GM23338 (cell line): ENCODE data around the gene SV2C. TPM values are rescaled to one million over a fixed set of nuclear protein-coding genes. Genes with fewer than 3 reads are reported as not detected.

ENCODE experiments used
- ATAC-seq: fragments of 200-7000 bp; cut with Tn5 transposase; 3 replicates; pipeline ENCODE4 v1.9.1; 2020
- DNase-seq: peaks from one replicate; pipeline ENCODE4 v3.0.0-alpha.2; 2015; ENCODE audit warnings: low spot score
- H2AFZ ChIP-seq: fragments of 200-600 bp; sonication (generic); 2 replicates; pipeline ENCODE4 v1.8.0; 2016; ENCODE audit warnings: antibody characterized with exemption, mild to moderate bottlenecking, moderate library complexity
- H3F3A ChIP-seq: fragments of 200-600 bp; sonication (generic); replicated peaks from 2 replicates; pipeline ENCODE4 v1.8.0; 2017; ENCODE audit warnings: antibody characterized with exemption, mixed run types, low read depth
- H3K27ac ChIP-seq: fragments of 200-600 bp; sonication (generic); 2 replicates; pipeline ENCODE4 v1.6.1; 2016; ENCODE audit warnings: low read depth
- H3K27me3 ChIP-seq: fragments of 200-600 bp; sonication (generic); 2 replicates; pipeline ENCODE4 v1.8.0; 2016; ENCODE audit warnings: mild to moderate bottlenecking, mixed run types, moderate library complexity; ENCODE audit not compliant: insufficient read depth
- H3K36me3 ChIP-seq: fragments of 200-600 bp; sonication (generic); 2 replicates; pipeline ENCODE4 v1.8.0; 2016; ENCODE audit warnings: mild to moderate bottlenecking; ENCODE audit not compliant: insufficient read depth
- H3K4me1 ChIP-seq: fragments of 200-600 bp; sonication (generic); 2 replicates; pipeline ENCODE4 v1.8.0; 2016; ENCODE audit warnings: mild to moderate bottlenecking, moderate library complexity; ENCODE audit not compliant: insufficient read depth
- H3K4me2 ChIP-seq: fragments of 200-600 bp; sonication (generic); 2 replicates; pipeline ENCODE4 v1.7.1; 2017; ENCODE audit warnings: mixed run types
- H3K4me3 ChIP-seq: fragments of 200-600 bp; sonication (generic); 2 replicates; pipeline ENCODE4 v1.6.1; 2016; ENCODE audit warnings: mixed run types
- H3K79me2 ChIP-seq: fragments of 200-600 bp; sonication (generic); replicated peaks from 2 replicates; pipeline ENCODE4 v1.8.0; 2017; ENCODE audit warnings: mild to moderate bottlenecking; ENCODE audit not compliant: insufficient read depth
- H3K9me2 ChIP-seq: fragments of 200-600 bp; sonication (generic); 2 replicates; pipeline ENCODE4 v1.8.0; 2017; ENCODE audit not compliant: insufficient read depth
- H4K20me1 ChIP-seq: fragments of 200-600 bp; sonication (generic); replicated peaks from 2 replicates; pipeline ENCODE4 v1.8.0; 2017; ENCODE audit warnings: mild to moderate bottlenecking; ENCODE audit not compliant: insufficient read depth
- H3K27ac Mint-ChIP-seq: 2 replicates; pipeline ENCODE4 v1.8.0; 2020; ENCODE audit warnings: inconsistent platforms, mild to moderate bottlenecking, moderate library complexity, mixed read lengths
- H3K27me3 Mint-ChIP-seq: 3 replicates; pipeline ENCODE4 v1.8.0; 2022; ENCODE audit warnings: low read depth, mild to moderate bottlenecking, moderate library complexity, mixed read lengths, inconsistent platforms; ENCODE audit not compliant: insufficient read depth, poor library complexity
- H3K36me3 Mint-ChIP-seq: 3 replicates; pipeline ENCODE4 v1.8.0; 2021; ENCODE audit warnings: low read depth, mild to moderate bottlenecking, inconsistent platforms, moderate library complexity, mixed read lengths
- H3K4me1 Mint-ChIP-seq: 3 replicates; pipeline ENCODE4 v1.8.0; 2020; ENCODE audit warnings: mild to moderate bottlenecking, inconsistent platforms, mixed read lengths
- H3K4me3 Mint-ChIP-seq: 3 replicates; pipeline ENCODE4 v1.8.0; 2021; ENCODE audit warnings: moderate library complexity, mild to moderate bottlenecking, inconsistent platforms, mixed read lengths
- H3K9me3 Mint-ChIP-seq: 3 replicates; pipeline ENCODE4 v1.8.0; 2020; ENCODE audit warnings: moderate library complexity, mild to moderate bottlenecking, inconsistent platforms, mixed read lengths
- CREB1 ChIP-seq: fragments of 250-450 bp; sonication (Bioruptor Pico); IDR thresholded peaks from 2 replicates; pipeline ENCODE4 v1.5.0; 2020; ENCODE audit warnings: low read depth, mild to moderate bottlenecking, moderate library complexity
- EZH2 ChIP-seq: fragments of 200-600 bp; sonication (generic); IDR thresholded peaks from one replicate; pipeline ENCODE4 v1.8.0; 2017; ENCODE audit warnings: antibody characterized with exemption, mild to moderate bottlenecking, low read depth; ENCODE audit not compliant: unreplicated experiment
- EZH2phosphoT487 ChIP-seq: fragments of 200-600 bp; sonication (generic); IDR thresholded peaks from one replicate; pipeline ENCODE4 v1.8.1; 2018; ENCODE audit warnings: antibody characterized with exemption; ENCODE audit not compliant: unreplicated experiment
- JUNB ChIP-seq: IDR thresholded peaks from one replicate; pipeline ENCODE4 v1.6.1; 2016; ENCODE audit warnings: antibody characterized with exemption; ENCODE audit not compliant: unreplicated experiment
- NANOG ChIP-seq: IDR thresholded peaks from 2 replicates; pipeline ENCODE4 v1.6.1; 2016; ENCODE audit warnings: antibody characterized with exemption, borderline replicate concordance
- POLR2AphosphoS5 ChIP-seq: IDR thresholded peaks from 2 replicates; pipeline ENCODE4 v1.6.1; 2016; ENCODE audit warnings: antibody characterized with exemption, low read depth
- STAT1 ChIP-seq: IDR thresholded peaks from one replicate; pipeline ENCODE4 v1.6.1; 2016; ENCODE audit warnings: antibody characterized with exemption; ENCODE audit not compliant: unreplicated experiment
- ZNF114 ChIP-seq: fragments of 250-450 bp; sonication (Bioruptor Pico); IDR thresholded peaks from 2 replicates; pipeline ENCODE4 v1.5.0; 2020; ENCODE audit warnings: mild to moderate bottlenecking, moderate library complexity
- ZNF331 ChIP-seq: fragments of 250-450 bp; sonication (Bioruptor Pico); IDR thresholded peaks from 2 replicates; pipeline ENCODE4 v1.5.0; 2020; ENCODE audit warnings: low read depth, mild to moderate bottlenecking, moderate library complexity
- polyA plus RNA-seq: library from polyadenylated mRNA; unstranded; fragments of >200 nt; fragmentation: Nextera tagmentation; extraction: Ambion mirVana; gene quantifications from 2 replicates; pipeline ENCODE4 v1.2.1, GENCODE V29; 2016
- total RNA-seq: library from RNA; depleted of rRNA; stranded (reverse); fragments of >200 nt; shearing (Covaris generic); gene quantifications from 2 replicates; pipeline ENCODE4 v1.2.3, GENCODE V29; 2014
- TF ChIP-seq, protein P1 (sequence below): IDR thresholded peaks from one replicate; pipeline ENCODE4 v1.6.1; 2018; ENCODE audit warnings: antibody characterized with exemption; ENCODE audit not compliant: unreplicated experiment
- TF ChIP-seq, protein P2 (sequence below), 2 experiments: fragments of 200-600 bp in 1 of 2; sonication (generic) in 1 of 2; conservative IDR thresholded peaks; 2 replicates each; pipeline versions ENCODE4 v1.5.1 to v1.6.1; 2016 to 2017; ENCODE audit warnings: antibody characterized with exemption in 2 of 2, low read depth in 2 of 2, mild to moderate bottlenecking in 2 of 2, moderate library complexity in 1 of 2
- TF ChIP-seq, protein P3 (sequence below): IDR thresholded peaks from 2 replicates; pipeline ENCODE4 v1.6.1; 2016; ENCODE audit warnings: antibody characterized with exemption
- TF ChIP-seq, protein P4 (sequence below): fragments of 250-450 bp; sonication (Bioruptor Pico); IDR thresholded peaks from 2 replicates; pipeline ENCODE4 v1.5.0; 2020; ENCODE audit warnings: mild to moderate bottlenecking, moderate library complexity

The SV2C gene
- total and polyA plus RNA-seq, 2 experiments from 2014 or later = 0.05 to 0.07 TPM

DNA sequence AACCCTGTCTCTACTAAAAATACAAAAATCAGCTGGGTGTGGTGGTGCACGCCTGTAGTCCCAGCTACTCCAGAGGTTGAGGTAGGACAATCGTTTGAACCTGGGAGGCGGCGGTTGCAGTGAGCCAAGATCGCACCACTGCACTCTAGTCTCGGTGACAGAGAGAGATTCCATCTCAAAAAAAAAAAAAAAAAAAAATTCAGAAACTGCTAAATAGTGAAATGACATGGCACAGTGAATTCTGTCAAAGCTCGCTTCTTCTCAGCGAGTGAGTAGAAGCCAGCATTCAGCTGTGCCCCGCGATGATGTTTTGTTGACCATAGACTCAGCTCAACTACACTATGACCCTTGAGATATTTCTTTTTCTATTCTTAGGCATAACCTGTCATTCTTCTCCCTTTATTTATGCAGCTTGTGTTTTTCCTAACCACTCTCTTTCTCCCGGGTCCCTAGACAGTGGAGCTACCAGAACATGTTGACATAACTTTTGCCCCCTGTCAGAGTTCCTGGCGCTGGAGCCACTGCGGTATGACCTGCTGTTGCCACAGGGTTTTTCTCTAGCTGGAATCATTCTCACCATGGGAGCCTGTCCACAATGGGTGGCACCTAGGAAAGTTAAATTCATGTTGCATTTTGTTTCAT is 306.5 kb downstream of the SV2C start:
- DNase-seq = no peak
- H3K4me2 ChIP-seq = no peak overlapping the region
- Mint-ChIP-seq H3K4me1 (peaks cover 25% of the 10 kb centered on the region), H3K36me3 (no peaks in the 10 kb centered on the region), H3K27me3 (no peaks in the 10 kb centered on the region), H3K4me3 (no peak overlapping the region), H3K27ac (no peak overlapping the region), H3K9me3 (no peaks in the 10 kb centered on the region; the same call in 2 of the 3 replicates)
- H3K9me2 ChIP-seq = no peaks in the 10 kb centered on the region
- no peaks in the 10 kb centered on the region for H4K20me1 ChIP-seq
- H3K27ac ChIP-seq = no peak overlapping the region
- H3K27me3 ChIP-seq = no peaks in the 10 kb centered on the region
- ATAC-seq = no peak
- peak overlapping the region; percentile 94; the same call in 1 of the 2 replicates for H2AFZ ChIP-seq
- no peaks in the 10 kb centered on the region for H3K79me2 ChIP-seq
- TF ChIP-seq, protein P1, sequence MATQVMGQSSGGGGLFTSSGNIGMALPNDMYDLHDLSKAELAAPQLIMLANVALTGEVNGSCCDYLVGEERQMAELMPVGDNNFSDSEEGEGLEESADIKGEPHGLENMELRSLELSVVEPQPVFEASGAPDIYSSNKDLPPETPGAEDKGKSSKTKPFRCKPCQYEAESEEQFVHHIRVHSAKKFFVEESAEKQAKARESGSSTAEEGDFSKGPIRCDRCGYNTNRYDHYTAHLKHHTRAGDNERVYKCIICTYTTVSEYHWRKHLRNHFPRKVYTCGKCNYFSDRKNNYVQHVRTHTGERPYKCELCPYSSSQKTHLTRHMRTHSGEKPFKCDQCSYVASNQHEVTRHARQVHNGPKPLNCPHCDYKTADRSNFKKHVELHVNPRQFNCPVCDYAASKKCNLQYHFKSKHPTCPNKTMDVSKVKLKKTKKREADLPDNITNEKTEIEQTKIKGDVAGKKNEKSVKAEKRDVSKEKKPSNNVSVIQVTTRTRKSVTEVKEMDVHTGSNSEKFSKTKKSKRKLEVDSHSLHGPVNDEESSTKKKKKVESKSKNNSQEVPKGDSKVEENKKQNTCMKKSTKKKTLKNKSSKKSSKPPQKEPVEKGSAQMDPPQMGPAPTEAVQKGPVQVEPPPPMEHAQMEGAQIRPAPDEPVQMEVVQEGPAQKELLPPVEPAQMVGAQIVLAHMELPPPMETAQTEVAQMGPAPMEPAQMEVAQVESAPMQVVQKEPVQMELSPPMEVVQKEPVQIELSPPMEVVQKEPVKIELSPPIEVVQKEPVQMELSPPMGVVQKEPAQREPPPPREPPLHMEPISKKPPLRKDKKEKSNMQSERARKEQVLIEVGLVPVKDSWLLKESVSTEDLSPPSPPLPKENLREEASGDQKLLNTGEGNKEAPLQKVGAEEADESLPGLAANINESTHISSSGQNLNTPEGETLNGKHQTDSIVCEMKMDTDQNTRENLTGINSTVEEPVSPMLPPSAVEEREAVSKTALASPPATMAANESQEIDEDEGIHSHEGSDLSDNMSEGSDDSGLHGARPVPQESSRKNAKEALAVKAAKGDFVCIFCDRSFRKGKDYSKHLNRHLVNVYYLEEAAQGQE = no peak
- TF ChIP-seq ZNF331 (CRISPR knock-in tag) (no peak), POLR2AphosphoS5 (no peak), EZH2 (no peak), CREB1 (CRISPR knock-in tag) (no peak), JUNB (no peak), ZNF114 (CRISPR knock-in tag) (no peak), NANOG (no peak), EZH2phosphoT487 (no peak), STAT1 (no peak)
- TF ChIP-seq, protein P2, sequence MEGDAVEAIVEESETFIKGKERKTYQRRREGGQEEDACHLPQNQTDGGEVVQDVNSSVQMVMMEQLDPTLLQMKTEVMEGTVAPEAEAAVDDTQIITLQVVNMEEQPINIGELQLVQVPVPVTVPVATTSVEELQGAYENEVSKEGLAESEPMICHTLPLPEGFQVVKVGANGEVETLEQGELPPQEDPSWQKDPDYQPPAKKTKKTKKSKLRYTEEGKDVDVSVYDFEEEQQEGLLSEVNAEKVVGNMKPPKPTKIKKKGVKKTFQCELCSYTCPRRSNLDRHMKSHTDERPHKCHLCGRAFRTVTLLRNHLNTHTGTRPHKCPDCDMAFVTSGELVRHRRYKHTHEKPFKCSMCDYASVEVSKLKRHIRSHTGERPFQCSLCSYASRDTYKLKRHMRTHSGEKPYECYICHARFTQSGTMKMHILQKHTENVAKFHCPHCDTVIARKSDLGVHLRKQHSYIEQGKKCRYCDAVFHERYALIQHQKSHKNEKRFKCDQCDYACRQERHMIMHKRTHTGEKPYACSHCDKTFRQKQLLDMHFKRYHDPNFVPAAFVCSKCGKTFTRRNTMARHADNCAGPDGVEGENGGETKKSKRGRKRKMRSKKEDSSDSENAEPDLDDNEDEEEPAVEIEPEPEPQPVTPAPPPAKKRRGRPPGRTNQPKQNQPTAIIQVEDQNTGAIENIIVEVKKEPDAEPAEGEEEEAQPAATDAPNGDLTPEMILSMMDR (conservative IDR thresholded peaks at IDR 0.05; ENCODE audit: low read depth in 2 of 2) = no peak
- TF ChIP-seq, protein P3, sequence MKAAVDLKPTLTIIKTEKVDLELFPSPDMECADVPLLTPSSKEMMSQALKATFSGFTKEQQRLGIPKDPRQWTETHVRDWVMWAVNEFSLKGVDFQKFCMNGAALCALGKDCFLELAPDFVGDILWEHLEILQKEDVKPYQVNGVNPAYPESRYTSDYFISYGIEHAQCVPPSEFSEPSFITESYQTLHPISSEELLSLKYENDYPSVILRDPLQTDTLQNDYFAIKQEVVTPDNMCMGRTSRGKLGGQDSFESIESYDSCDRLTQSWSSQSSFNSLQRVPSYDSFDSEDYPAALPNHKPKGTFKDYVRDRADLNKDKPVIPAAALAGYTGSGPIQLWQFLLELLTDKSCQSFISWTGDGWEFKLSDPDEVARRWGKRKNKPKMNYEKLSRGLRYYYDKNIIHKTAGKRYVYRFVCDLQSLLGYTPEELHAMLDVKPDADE = no peak
- TF ChIP-seq, protein P4, sequence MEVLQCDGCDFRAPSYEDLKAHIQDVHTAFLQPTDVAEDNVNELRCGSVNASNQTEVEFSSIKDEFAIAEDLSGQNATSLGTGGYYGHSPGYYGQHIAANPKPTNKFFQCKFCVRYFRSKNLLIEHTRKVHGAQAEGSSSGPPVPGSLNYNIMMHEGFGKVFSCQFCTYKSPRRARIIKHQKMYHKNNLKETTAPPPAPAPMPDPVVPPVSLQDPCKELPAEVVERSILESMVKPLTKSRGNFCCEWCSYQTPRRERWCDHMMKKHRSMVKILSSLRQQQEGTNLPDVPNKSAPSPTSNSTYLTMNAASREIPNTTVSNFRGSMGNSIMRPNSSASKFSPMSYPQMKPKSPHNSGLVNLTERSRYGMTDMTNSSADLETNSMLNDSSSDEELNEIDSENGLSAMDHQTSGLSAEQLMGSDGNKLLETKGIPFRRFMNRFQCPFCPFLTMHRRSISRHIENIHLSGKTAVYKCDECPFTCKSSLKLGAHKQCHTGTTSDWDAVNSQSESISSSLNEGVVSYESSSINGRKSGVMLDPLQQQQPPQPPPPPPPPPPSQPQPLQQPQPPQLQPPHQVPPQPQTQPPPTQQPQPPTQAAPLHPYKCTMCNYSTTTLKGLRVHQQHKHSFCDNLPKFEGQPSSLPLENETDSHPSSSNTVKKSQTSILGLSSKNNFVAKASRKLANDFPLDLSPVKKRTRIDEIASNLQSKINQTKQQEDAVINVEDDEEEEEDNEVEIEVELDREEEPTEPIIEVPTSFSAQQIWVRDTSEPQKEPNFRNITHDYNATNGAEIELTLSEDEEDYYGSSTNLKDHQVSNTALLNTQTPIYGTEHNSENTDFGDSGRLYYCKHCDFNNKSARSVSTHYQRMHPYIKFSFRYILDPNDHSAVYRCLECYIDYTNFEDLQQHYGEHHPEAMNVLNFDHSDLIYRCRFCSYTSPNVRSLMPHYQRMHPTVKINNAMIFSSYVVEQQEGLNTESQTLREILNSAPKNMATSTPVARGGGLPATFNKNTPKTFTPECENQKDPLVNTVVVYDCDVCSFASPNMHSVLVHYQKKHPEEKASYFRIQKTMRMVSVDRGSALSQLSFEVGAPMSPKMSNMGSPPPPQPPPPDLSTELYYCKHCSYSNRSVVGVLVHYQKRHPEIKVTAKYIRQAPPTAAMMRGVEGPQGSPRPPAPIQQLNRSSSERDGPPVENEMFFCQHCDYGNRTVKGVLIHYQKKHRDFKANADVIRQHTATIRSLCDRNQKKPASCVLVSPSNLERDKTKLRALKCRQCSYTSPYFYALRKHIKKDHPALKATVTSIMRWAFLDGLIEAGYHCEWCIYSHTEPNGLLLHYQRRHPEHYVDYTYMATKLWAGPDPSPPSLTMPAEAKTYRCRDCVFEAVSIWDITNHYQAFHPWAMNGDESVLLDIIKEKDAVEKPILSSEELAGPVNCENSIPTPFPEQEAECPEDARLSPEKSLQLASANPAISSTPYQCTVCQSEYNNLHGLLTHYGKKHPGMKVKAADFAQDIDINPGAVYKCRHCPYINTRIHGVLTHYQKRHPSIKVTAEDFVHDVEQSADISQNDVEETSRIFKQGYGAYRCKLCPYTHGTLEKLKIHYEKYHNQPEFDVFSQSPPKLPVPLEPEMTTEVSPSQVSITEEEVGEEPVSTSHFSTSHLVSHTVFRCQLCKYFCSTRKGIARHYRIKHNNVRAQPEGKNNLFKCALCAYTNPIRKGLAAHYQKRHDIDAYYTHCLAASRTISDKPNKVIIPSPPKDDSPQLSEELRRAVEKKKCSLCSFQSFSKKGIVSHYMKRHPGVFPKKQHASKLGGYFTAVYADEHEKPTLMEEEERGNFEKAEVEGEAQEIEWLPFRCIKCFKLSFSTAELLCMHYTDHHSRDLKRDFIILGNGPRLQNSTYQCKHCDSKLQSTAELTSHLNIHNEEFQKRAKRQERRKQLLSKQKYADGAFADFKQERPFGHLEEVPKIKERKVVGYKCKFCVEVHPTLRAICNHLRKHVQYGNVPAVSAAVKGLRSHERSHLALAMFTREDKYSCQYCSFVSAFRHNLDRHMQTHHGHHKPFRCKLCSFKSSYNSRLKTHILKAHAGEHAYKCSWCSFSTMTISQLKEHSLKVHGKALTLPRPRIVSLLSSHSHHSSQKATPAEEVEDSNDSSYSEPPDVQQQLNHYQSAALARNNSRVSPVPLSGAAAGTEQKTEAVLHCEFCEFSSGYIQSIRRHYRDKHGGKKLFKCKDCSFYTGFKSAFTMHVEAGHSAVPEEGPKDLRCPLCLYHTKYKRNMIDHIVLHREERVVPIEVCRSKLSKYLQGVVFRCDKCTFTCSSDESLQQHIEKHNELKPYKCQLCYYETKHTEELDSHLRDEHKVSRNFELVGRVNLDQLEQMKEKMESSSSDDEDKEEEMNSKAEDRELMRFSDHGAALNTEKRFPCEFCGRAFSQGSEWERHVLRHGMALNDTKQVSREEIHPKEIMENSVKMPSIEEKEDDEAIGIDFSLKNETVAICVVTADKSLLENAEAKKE (CRISPR knock-in tag) = no peak
- H3K4me3 ChIP-seq = no peak overlapping the region
- no peaks in the 10 kb centered on the region for H3F3A ChIP-seq
- no peaks in the 10 kb centered on the region for H3K36me3 ChIP-seq
- peaks cover 24% of the 10 kb centered on the region for H3K4me1 ChIP-seq
